Retinal pigment epithelial cell (primary cell): ENCODE data around the gene COL11A1.
A peak's percentile ranks its signal among the peaks of the same experiment; 100 is the strongest.
"Not testable (repeated sequence)": the region's sequence is repeated elsewhere in the genome, so short reads cannot be mapped to it uniquely, and the experiment has no call there.

Source experiments
- DNase-seq: peaks from one replicate; pipeline ENCODE4 v3.0.0-alpha.2; 2010; ENCODE audit warnings: low read depth
- H3K4me3 ChIP-seq: 2 replicates; pipeline ENCODE4 v1.5.1; 2011; ENCODE audit warnings: mild to moderate bottlenecking, low read length, control low read depth, moderate library complexity
- TF ChIP-seq, protein P1 (sequence below): conservative IDR thresholded peaks from 2 replicates; pipeline ENCODE4 v1.5.1; 2011; ENCODE audit warnings: low read depth, low read length, control low read depth, inconsistent platforms

COL11A1 gene

DNA sequence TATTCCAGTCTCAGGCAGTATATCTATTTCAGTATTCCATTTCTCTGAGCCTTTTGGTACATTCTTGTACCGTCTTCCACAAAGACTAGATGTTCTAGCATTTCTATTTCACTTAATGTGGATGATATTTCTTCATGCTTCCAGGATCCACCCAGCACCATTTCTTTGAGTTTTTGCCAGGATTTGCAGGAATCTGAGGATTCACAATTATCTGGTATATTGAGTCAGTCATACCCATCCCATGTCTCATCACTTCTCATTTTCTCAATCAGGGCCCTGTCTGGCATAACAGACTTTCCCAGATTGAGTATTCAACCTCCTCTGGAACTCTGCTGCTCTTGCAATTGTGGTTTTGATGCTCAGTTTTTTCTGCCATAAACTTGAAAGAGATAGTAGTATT lies 20.9 kb upstream of the COL11A1 start:
- DNase-seq: no peak
- TF ChIP-seq, protein P1, sequence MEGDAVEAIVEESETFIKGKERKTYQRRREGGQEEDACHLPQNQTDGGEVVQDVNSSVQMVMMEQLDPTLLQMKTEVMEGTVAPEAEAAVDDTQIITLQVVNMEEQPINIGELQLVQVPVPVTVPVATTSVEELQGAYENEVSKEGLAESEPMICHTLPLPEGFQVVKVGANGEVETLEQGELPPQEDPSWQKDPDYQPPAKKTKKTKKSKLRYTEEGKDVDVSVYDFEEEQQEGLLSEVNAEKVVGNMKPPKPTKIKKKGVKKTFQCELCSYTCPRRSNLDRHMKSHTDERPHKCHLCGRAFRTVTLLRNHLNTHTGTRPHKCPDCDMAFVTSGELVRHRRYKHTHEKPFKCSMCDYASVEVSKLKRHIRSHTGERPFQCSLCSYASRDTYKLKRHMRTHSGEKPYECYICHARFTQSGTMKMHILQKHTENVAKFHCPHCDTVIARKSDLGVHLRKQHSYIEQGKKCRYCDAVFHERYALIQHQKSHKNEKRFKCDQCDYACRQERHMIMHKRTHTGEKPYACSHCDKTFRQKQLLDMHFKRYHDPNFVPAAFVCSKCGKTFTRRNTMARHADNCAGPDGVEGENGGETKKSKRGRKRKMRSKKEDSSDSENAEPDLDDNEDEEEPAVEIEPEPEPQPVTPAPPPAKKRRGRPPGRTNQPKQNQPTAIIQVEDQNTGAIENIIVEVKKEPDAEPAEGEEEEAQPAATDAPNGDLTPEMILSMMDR: no peak
- no peak overlapping the region for H3K4me3 ChIP-seq

GRCh38 chr1:103128256-103128655 lies 19.9 kb upstream of the COL11A1 start:
- not testable (repeated sequence) for H3K4me3 ChIP-seq, DNase-seq

- TF ChIP-seq, protein P1: no peak
- no peak overlapping the region for H3K4me3 ChIP-seq
- DNase-seq: no peak
Observed at GRCh38 chr1:103125219-103125618, 16.9 kb upstream of the COL11A1 start.

DNA sequence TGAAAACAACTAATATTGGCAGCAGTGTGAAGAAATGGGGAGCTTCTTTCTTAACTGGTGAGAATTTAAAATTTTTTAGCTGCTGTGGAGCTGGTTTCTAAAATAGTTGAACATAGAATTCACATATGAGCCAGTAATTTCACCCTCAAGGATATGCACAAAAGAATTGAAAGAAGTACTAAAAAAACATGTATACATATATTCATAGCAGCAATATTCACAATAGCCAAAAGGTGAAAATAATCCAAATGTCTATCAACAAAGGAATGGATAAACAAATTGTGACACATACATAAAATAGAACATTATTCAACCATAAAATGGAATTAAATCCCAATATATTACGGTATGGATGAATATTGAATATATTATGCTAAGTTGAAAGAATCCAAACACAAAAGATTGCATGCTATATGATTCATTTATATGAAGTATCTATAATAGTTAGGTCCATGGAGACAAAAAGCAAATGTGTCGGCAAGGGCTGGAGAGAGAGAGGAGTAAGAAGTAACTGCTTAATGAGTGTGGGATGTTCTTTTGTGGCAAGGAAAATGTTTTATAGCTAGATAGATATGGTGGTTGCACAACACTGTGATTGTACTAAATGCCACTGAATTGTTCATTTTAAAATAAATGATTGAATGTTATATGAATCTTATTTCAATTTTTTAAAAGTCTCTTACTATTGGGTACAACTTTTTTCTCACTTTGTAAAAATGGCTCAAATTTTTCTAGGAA lies 14.8 kb upstream of the COL11A1 start:
- TF ChIP-seq, protein P1: no peak
- no peak overlapping the region for H3K4me3 ChIP-seq
- no peak for DNase-seq

DNA sequence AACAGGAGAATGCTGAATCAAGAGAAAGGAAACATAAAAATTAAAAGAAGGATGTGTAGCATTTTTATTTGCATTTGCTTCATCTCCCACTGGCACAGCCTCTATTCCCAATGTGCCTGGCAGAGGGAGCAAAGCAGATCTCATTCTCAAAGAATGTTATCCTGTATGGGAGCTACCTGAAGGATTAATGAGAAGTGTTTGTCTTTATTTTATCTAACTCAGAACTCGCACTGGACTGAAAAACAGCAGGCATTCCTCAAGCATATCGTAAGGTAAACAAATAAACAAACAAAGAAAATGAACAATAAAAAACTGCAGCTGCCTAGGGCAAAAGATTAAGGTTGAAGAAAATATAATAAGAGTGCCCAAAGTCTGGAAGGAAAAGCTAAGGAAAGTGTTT lies 12.7 kb upstream of the COL11A1 start:
- H3K4me3 ChIP-seq: no peak overlapping the region
- TF ChIP-seq, protein P1: no peak
- no peak for DNase-seq

DNA sequence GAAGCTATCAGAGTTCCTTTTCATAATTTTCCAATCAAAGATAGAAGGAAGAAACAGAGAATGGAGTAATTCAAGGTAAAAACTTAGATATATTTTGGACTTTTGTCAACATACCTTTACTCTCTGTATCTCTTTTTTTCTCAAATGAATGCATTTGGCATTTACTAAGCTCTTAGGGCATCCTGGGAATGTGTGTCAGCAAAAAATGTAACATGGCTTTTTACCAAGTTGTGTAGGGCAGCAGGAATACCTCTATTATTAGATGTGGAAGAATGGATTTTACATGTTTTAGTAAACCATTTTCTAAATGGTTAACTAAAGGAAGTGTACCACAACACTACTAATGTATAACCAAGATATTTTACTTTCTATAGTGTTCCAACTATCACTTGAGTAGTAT lies 4.2 kb upstream of the COL11A1 start:
- DNase-seq: no peak
- TF ChIP-seq, protein P1: no peak
- no peak overlapping the region for H3K4me3 ChIP-seq

GRCh38 chr1:103111926-103112325 lies 3.6 kb upstream of the COL11A1 start:
- no peak for DNase-seq
- H3K4me3 ChIP-seq: no peak overlapping the region
- TF ChIP-seq, protein P1: no peak

DNA sequence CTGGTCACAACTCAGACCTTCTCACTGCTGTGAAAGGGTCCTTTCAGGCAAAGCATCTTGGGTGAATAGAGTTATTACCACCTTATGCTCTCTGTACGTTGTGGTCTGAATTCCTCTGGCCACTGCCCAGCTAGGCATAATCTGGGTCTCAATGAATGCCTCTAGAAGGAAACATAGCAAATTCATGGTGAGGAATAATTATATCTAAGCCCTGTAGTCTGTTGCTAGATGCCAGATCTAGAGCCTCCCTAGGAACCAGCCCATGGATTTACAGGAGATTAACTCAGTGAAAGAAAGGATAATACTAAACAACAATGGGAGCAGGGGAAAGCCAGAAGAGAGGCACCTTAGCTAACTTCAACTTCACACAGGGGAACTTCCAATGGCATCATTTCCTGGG lies 2.4 kb upstream of the COL11A1 start:
- DNase-seq: peak; percentile 92
- TF ChIP-seq, protein P1: no peak
- no peak overlapping the region for H3K4me3 ChIP-seq
